ENCODE measurements around the gene RAB31. TPM values are rescaled to one million over a fixed set of nuclear protein-coding genes. Genes with fewer than 3 reads are reported as not detected.

RAB31 gene
- total RNA-seq, 1 donor from 2014 or later = 36.8 TPM

DNA sequence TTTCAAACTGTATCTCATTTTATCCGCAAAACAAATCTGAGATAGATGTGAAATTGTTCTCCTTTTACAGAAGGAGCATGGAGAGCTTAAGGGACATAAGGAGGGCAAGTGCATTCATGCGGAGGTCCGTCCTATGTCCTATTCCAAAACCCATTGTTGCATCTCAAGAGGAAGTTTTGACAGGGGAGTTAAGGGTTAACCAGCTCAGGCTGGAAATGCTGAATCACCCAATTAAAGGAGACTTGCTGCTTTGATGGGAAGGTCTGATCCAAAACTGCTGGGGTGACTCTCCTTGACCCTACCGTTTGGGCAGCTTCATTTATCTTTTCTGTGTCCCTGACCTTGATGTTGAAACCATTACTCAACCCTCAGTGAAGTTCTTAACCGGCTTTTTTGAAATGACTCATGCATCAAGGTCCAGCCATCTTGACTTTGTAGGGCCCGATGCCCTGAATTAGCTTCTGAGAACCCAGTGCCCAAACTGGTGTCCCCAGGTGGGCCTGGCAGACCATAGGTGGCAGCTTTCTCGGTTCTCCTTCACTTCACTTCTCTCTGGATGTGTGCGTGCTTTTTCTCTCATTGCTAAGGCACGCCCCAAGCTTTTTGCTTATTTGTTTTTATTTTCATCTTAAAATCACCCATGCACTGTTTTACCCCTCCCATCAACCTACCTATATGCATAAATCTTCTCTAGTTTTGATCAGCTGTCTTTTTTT is 161.8 kb downstream of the RAB31 start:
- intact Hi-C loops (cut with DNase I) = no loop called here
- H3K4me3 ChIP-seq = no peak overlapping the region

DNA sequence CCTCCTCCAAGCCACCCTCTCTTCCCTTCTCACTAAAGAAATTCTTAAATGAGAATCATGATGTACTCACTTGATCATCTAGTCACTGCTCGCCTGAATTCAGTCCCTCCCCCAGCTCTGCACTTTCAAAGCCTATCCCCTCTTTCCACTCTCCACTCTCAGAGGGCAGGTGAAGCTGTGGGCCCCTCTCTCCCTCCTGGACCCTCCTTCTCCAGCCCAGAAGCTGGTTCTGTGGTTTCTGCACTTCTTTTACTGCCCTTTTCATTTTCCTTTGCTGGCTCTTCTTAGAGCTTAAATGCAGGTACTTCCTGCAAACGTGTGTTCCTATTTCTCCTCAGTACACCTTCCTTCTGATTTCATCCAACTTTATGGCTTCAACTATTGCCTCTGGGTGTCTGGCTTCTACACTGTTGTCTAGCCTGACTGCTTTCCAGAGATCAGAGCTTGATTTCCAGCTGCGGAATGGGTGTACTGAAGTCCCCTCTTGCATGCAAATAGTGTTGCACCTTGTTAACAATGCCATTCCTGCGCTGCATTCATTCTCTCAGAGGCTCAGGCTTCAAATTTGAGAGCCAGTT is 162.4 kb downstream of the RAB31 start:
- H3K27me3 ChIP-seq = no peaks in the 10 kb centered on the region
- H3K4me1 ChIP-seq = no peaks in the 10 kb centered on the region
- H3K36me3 ChIP-seq = no peaks in the 10 kb centered on the region
- no peak overlapping the region for H3K4me3 ChIP-seq
- DNase-seq (ENCODE audit: low spot score in 2 of 2) = no peak
- H3K9me3 ChIP-seq = peaks cover 0 to 6% of the 10 kb centered on the region in 2 donors
- H3K27ac ChIP-seq = no peak overlapping the region
- intact Hi-C loops (cut with DNase I) = no loop called here
- TF ChIP-seq, protein P1, sequence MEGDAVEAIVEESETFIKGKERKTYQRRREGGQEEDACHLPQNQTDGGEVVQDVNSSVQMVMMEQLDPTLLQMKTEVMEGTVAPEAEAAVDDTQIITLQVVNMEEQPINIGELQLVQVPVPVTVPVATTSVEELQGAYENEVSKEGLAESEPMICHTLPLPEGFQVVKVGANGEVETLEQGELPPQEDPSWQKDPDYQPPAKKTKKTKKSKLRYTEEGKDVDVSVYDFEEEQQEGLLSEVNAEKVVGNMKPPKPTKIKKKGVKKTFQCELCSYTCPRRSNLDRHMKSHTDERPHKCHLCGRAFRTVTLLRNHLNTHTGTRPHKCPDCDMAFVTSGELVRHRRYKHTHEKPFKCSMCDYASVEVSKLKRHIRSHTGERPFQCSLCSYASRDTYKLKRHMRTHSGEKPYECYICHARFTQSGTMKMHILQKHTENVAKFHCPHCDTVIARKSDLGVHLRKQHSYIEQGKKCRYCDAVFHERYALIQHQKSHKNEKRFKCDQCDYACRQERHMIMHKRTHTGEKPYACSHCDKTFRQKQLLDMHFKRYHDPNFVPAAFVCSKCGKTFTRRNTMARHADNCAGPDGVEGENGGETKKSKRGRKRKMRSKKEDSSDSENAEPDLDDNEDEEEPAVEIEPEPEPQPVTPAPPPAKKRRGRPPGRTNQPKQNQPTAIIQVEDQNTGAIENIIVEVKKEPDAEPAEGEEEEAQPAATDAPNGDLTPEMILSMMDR (IDR thresholded peaks at IDR 0.05) = no peak

More for the DNA sequence above, 161.8 kb downstream of the RAB31 start:
- TF ChIP-seq, protein P1 (IDR thresholded peaks at IDR 0.05) = no peak
- Histone ChIP-seq H3K36me3 (no peaks in the 10 kb centered on the region), H3K27me3 (no peaks in the 10 kb centered on the region), H3K9me3 (peaks cover 0 to 9% of the 10 kb centered on the region in 2 donors), H3K27ac (no peak overlapping the region), H3K4me1 (no peaks in the 10 kb centered on the region)
- DNase-seq (ENCODE audit: low spot score in 2 of 2) = no peak

DNA sequence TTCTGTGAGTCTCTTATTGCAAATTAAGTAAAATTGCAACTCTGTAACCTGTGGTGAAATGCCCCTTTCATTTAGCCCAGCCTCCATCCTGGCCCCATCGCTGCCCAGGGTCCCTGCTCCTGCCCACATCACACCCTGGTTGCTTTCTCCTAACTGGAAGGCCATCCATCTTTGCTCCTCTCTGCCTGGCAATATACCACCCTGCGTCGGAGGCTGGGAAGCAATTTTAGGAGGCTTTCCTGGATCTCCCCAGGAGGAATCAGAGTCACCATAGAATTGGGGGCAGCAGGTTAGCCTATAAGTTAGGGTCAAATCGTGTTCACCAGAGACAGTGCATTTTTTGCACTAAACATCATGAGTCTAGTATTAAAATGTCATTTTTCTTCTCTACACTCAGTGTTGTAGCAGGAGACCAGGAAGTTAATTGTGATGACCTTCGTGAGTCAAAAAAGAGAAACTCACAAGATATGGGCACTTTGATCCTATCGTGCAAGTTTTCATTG is 163.2 kb downstream of the RAB31 start:
- Histone ChIP-seq H3K4me3 (no peak overlapping the region), H3K4me1 (no peaks in the 10 kb centered on the region), H3K27ac (no peak overlapping the region), H3K27me3 (no peaks in the 10 kb centered on the region), H3K9me3 (no peaks in the 10 kb centered on the region), H3K36me3 (no peaks in the 10 kb centered on the region)
- TF ChIP-seq, protein P1 (IDR thresholded peaks at IDR 0.05) = no peak
- intact Hi-C loops (cut with DNase I) = no loop called here
- DNase-seq (ENCODE audit: low spot score in 2 of 2) = no peak

DNA sequence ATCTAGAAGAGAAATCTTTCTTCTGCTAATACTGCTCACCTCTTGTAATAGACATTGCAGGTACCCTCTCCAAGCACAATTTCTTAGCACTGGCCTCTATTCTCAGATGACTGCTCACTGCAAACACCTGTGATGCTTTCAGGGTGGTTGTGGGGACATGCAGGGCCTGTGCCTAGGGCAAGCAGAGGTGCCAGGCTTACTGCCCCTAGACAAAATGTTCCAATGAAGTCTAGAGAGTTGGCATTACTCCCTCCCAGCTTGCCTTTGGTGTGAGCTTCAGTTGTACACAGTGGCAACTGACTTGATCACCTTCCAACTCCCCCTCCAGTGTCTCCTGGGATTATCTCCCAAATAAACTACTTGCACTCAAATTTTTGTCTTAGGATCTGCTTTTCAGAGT is 164.7 kb downstream of the RAB31 start:
- Histone ChIP-seq H3K4me1 (peaks cover 0 to 5% of the 10 kb centered on the region in 2 donors), H3K36me3 (no peaks in the 10 kb centered on the region), H3K27me3 (no peaks in the 10 kb centered on the region), H3K27ac (no peak overlapping the region), H3K4me3 (no peak overlapping the region), H3K9me3 (no peaks in the 10 kb centered on the region)
- TF ChIP-seq, protein P1 (IDR thresholded peaks at IDR 0.05) = no peak
- intact Hi-C loops (cut with DNase I) = no loop called here
- DNase-seq (ENCODE audit: low spot score in 2 of 2) = no peak

DNA sequence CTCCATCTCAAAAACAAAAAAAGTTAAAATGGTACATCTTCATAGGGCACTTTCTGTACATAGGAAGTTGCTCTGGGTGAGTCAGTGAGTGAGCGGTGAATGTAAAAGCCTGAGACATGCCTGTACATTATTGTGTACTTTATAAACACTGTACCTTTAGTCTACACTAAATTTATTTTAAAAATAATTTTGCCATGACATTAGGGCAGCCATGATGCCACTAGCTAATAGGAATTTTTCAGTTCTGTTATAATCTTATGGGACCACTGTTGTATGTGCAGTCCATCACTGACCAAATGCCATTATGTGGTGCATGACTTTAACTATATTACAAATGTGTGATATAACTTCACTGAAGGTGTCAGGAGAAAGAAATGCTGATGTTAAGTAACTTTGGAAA is 166.6 kb downstream of the RAB31 start:
- Histone ChIP-seq H3K36me3 (no peaks in the 10 kb centered on the region), H3K27ac (no peak overlapping the region), H3K4me3 (no peak overlapping the region), H3K4me1 (peaks cover 0 to 6% of the 10 kb centered on the region in 2 donors), H3K9me3 (no peaks in the 10 kb centered on the region), H3K27me3 (no peaks in the 10 kb centered on the region)
- no peak for DNase-seq (ENCODE audit: low spot score in 2 of 2)
- TF ChIP-seq, protein P1 (IDR thresholded peaks at IDR 0.05) = no peak
- intact Hi-C loops (cut with DNase I) = no loop called here
